GM21360 (cell line): Measurements from ENCODE around the gene SURF2.
"Not testable (repeated sequence)": the region's sequence is repeated elsewhere in the genome, so short reads cannot be mapped to it uniquely, and the experiment has no call there.

Source experiments
- ATAC-seq: cut with Tn5 transposase; IDR thresholded peaks from one replicate; pipeline ENCODE4 v1.9.1; 2021; ENCODE audit warnings: mild to moderate bottlenecking, moderate library complexity; ENCODE audit not compliant: unreplicated experiment

Gene SURF2

DNA sequence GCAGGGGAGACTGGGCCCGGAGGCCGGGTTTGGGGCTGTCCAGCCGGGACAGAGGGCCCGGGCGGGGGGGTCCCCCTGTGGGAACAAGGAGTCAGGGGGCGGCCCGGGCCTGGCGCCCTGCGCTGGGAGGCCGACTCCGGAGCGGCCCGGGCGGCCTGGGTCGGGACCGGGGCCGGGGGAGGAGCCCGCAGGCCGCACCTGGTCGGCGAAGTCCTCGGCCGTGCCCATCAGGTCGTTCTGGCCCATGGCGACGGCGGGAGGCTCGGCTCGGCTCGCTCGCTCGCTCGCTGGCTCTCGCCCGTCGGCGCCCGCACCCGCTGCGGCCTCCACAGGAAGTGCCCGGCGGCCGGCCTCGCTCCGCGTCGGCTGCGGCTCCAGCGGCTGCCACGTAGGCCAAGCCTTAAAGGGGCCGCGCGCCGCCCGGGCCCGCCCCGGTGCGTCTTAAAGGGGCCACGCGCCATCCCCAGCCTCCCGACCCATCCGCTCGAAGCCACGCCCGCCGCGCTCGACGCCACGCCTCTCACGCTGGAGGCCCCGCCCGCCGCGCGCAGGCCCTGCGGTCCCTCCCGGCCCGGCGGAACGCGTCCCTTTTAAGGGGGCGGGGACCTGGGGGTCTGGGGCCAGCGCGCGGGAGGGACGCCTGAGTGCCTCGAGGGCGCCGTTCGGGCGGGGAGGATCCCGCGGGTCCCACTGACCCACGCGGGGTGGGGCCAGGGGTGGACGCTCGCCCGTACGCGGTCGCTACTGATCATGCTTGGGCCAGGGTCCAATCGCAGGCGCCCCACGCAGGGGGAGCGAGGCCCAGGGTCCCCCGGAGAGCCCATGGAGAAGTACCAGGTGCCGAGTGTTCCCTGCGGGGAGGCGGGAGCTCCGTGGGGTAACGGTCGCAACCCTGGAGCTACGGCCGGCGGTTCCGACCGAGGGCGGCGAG lies 19.6 kb downstream of the SURF2 start, which contains the start of the genes STKLD1 and SURF4:
Gene STKLD1, plus strand, starts transcription at position 643 of the 931 bp plus-strand sequence. Its CDS starts 108 bp downstream, at position 751.
Gene SURF4, minus strand, starts transcription at position 337 of the 931 bp plus-strand sequence. Its CDS starts 91 bp downstream, at position 246.
- peak; percentile 90 for ATAC-seq

DNA sequence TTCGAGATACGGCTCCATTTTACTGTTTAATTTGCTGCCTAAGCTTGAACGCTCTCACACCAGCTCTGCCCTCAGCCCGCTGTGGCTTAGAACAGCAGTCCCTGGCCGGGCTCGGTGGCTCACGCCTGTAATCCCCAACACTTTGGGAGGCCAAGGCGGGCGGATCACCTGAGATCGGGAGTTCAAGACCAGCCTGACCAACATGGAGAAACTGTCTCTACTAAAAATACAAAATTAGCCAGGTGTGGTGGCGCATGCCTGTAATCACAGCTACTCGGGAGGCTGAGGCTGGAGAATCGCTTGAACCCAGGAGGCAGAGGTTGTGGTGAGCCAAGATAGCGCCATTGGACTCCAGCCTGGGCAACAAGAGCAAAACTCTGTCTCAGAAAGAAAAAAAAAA lies 20.9 kb downstream of the SURF2 start:
- not testable (repeated sequence) for ATAC-seq

DNA sequence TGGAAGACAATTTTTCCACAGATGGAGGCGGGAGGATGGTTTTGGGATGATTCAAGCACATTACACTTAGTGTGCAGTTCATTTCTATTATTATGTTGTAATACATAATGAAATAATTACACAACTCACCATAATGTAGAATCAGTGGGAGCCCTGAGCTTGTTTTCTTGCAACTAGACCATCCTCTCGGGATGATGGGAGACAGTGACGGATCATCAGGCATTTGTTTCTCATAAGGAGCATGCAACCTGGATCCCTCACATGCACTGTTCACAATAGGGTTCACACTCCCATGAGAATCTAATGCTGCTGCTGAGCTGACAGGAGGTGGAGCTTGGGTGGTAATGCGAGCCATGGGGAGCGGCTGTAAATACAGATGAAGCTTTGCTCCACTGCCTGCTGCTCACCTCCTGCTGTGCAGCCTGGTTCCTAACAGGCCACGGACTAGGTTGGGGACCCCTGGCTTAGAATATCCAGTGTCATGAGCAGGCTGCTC lies 21.4 kb downstream of the SURF2 start:
- no peak for ATAC-seq

DNA sequence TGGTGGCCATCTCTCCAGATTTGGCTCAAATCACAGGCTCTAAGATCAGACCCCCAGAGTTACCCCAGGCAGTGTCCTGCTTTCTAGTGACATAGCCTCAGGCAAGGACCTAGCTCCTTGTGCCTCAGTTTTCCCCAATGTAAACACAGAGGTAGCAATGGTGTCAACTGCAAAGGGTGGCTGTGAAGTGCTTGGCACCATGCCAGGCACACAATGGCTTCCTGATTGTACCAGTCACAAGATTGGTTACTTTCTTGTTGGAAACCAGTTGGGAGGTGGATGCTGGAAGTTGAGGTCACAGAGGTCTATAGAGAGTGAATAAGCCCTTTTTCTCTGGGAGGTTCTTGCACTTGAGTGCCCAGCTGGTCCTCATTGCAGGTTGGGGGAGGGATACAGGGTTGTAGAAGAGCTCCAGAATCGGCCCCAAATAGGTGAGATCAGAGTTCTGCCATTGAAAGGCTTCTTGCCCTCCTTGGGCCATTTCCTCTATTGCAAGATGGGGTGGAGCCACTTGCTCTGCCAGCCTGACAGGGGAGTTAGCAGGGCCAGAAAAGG lies 22.1 kb downstream of the SURF2 start:
- ATAC-seq: no peak

DNA sequence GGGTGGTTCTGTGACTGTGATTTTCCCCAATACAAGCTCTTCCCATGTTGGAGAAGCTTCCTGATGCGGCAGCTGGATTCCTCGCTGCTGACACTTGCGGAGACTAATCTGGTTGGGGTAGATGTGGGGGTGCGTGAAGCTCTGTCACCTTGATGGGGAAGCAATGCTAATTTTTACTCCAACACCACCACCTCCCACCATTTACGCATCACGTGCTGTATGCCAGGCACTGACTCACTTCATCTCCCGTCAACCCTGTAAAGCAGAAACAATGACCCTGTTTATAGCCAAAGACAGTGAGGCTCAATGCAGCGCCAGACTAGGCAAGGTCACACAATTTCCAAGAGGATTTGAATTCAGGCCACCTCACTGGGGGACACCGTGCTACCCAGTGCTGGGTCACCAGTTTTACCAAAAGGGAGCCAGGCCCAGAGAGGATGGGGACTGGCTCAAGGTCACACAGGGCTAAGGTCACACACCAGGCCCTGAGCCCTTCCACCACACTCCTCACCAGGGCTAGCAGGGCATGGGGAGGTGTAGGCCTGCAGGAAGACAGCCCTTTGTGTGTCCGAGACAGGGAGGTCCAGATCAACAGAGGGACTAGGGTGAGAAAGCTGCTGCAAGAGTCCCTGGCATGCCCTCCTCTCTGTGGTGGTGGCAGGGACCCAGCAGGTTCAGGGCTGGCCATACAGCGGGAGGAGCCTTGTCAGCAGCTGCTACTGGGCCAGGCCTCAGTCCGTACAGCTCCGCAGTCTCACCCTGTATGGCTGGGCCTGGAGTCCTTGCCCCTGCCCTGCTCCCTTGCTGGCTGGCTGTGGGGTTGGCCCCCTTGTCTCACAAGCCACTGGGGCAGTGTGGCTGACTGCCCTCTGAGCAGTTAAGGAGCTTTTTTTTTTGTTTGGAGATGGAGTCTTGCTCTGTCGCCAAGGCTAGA lies 23.1 kb downstream of the SURF2 start:
- ATAC-seq: no peak

DNA sequence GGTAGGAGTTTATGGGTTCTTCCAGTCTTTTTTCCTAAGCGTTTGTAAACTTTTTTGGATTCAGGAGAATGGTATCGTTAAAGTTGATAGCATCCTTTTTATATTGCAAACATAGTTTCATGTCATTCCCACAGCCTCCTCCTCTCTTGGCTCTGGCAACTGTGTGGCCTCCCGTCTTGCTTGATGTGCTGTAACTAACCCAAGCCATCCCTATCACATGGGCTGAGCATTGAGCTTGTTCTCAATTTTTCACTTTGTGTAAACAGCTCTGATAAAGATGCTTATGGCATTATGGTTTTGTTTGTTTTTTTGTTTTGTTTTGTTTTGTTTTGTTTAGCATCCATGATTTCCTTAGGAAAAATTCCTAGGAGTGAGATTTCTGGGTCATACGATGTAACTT lies 24.4 kb downstream of the SURF2 start:
- no peak for ATAC-seq

DNA sequence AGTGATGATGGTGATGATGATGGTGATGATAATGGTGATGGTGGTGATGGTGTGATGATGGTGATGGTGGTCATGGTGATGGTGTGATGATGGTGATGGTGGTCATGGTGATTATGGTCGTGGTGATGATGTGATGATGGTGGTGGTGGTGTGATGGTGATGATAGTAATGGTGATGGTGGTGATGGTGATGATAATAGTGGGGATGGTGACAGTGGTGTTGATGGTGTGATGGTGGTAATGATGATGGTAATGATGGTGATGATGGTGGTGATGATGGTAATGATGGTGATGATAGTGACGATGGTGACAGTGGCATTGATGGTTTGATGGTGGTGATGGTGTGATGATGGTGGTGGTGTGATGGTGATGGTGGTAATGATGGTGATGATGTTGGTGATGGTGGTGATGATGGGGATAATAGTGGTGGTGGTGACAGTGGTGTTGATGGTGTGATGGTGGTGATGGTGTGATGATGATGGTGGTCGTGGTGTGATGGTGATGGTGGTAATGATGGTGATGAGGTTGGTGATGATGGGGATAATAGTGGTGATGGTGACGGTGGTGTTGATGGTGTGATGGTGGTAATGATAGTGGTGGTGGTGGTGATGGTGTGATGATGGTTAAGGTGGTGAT lies 26.3 kb downstream of the SURF2 start:
- ATAC-seq: no peak

DNA sequence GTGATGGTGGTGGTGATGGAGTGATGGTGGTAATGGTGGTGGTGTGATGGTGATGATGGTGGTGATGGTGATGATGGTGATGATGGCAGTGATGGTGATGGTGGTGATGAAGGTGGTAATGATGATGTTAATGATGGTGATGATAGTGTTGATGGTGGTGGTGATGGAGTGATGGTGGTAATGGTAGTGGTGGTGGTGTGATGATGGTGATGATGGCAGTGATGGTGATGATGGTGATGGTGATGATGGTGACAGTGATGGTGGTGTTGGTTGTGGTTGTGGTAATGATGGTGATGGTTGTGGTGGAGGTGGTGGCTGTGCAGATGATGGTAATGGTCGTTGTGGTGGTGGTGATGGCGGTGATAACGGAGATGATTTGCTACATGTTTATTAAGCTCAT lies 27.1 kb downstream of the SURF2 start:
- no peak for ATAC-seq

DNA sequence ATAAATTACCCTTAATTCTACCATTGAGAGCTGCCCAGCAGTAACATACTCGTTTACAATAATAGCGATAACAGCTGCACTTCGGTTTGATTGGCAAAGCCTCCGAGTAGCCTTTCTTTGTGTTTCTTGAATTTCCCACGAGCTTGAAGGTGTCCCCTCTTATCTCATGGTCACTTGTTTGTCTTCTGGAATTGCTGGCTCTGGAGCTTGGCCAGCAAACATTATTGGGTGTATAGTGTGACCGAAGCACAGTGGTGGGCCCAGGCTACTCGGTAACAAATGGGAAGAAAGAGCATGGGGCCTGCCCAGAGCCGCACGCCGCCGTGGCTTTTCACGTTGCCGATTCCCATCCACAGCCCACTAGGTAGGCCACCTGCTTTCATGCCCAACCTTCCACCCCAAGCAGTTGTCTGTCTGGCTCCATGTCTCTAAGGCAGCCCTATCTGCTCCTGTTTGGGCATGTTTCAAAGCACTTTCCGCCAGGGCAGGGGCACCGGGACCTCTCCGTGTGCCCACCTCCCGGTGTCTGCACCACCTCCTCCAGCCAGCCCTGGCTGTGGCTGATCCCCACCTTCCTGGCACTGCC lies 28.5 kb downstream of the SURF2 start:
- ATAC-seq: no peak

DNA sequence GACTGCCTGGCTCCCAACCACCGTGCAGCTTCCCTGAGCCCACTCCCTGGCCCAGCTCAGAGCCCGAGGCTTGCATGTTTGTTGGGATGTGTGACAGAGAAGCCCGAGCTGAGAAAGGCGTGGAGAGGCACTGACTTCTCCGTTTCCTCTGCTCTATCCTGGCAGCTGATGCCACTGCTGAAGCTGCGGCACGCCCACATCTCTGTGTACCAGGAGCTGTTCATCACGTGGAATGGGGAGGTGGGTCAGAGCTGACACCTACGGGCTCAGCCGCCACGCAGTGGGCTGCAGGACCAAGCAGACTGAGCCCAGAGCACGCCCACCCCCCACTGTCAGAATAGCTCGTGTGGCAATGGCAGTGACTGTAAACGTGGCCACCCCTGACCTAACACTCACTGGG lies 29.1 kb downstream of the SURF2 start:
- no peak for ATAC-seq

DNA sequence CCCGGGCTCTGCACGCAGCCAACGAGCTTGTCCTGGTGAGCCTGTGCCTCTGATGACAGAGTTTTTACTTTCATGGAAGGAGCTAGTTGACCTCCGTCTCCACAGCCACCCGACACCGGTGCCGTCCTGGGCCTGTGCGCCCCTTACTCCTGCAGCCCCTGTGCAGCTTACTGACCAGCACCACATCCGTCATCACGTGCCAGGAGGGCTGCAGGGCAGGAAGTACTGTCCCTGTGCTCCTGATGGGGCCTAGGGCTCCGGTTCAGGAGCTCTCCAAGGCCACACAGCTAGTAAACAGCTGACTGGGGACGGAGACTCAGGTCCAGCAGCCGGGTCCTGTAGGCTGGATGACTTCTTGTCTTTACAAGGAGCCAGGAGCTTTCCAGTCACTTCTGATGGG lies 30.0 kb downstream of the SURF2 start:
- no peak for ATAC-seq

DNA sequence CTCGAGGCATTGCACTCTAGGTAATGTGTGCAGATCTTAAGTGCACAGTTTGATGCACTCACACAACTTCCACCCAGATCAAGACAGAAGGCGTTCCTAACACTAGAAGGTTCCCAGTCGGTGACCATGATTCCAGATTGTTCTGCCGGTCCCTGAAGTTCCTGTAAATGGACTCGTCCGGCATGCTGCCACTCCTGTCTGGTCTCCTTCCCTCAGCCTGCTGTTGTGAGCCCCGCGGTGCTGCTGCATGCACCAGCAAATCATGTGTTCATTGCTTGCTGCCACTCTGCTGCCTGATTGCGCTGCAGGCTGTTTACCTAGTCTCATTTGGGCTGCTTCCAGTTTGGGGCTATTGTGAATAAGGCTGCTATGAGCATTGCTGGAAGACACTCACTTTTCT lies 31.3 kb downstream of the SURF2 start:
- no peak for ATAC-seq

DNA sequence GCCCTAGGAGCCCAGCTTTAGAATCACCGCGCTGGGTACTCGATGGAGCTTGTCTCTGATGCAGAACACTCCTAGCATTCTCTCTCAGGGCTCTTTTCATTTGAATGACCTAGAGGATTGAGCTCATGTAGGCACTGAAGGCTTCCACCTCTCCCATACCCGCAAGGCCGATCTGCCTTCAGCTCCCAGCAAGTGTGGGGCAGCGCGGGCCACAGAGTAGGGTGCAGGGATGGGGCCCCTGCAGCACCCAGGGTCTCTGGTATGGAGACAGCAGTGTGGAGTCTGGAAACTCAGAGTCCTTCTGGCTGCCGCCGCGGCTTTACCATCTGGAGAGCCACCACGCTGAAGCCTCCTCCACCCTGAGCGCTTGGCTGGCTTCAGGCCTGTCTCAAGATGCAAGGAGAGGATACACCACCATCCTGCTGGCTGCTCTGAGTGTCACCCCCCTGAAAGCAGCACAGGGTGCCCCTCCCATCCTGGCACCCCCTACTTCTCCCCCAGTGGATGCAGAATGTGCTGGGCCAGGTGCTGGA lies 32.7 kb downstream of the SURF2 start:
- ATAC-seq: no peak

DNA sequence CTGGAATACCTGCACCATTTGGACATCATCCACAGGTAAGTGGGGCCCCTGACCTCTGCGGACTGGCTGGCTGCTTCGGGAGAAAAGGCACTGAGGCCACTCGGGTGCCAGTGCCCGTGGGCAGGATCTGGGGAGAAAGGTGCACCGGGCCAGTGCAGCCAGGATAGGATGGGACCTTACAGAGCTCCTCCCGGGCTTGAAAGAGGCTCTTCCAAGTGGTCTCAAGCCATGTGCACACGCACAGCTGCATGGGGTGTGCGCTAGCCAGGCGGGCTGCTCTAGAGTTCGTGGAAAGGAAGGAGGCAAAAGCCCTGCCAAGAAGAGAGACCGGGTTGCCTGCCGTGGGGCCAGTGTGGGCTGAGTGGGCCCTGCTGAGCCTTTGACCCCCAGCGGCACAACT lies 33.2 kb downstream of the SURF2 start:
- ATAC-seq: no peak

DNA sequence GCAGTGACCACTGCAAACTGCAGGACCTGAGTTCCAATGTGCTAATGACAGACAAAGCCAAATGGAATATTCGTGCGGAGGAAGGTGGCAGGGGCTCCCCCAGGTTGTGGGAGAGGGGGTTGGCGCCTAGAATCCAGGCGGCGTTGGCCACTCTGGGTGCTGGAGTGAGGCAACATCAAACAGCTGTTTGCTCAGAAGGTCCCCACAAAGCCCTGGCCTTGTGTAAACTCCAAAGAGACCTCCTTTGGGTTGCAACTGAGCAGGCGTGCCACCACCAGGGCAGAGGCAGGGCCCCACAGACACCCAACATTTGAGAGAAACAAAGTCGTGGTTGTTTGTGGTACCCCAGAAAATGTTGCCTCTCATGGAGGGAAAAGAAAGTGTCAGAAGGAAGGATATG lies 34.4 kb downstream of the SURF2 start:
- no peak for ATAC-seq

DNA sequence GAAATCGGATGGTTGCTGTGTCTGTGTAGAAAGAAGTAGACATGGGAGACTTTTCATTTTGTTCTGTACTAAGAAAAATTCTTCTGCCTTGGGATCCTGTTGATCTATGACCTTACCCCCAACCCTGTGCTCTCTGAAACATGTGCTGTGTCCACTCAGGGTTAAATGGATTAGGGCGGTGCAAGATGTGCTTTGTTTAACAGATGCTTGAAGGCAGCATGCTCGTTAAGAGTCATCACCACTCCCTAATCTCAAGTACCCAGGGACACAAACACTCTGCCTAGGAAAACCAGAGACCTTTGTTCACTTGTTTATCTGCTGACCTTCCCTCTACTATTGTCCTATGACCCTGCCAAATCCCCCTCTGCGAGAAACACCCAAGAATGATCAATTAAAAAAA lies 35.1 kb downstream of the SURF2 start:
- not testable (repeated sequence) for ATAC-seq

DNA sequence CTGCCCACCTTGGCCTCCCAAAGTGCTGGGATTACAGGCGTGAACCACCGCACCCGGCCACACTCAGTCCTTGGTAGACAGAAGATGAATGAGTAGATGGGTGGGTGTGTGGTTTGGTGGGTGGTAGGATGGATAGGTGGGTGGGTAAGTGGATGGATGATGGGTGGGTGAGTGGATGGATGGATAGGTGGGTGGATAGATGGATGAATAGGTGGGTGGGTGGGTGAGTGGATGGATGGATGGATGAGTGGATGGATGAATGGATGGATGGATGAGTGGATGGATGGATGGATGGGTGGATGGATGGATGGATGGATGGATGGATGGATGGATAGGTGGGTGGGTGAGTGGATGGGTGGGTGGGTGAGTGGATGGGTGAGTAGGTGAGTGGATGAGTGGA lies 36.0 kb downstream of the SURF2 start:
- ATAC-seq: not testable (repeated sequence)

DNA sequence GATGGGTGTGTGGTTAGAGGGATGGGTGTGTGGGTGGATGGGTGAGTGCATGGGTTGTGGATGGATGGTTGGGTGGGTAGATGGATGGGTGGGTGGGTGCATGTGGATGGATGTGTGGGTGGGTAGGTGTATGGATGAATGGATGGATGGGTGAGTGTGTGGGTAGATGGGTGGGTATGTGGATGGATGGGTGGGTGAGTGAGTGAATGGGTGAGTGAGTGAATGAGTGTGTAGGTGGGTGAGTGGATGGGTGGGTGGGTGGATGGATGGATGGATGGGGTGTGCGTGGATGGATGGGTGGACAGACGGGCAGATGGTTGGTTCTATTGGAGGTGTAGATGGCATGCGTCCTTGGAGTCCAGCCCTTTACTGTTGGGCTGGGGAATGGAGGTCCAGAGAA lies 37.0 kb downstream of the SURF2 start:
- no peak for ATAC-seq

DNA sequence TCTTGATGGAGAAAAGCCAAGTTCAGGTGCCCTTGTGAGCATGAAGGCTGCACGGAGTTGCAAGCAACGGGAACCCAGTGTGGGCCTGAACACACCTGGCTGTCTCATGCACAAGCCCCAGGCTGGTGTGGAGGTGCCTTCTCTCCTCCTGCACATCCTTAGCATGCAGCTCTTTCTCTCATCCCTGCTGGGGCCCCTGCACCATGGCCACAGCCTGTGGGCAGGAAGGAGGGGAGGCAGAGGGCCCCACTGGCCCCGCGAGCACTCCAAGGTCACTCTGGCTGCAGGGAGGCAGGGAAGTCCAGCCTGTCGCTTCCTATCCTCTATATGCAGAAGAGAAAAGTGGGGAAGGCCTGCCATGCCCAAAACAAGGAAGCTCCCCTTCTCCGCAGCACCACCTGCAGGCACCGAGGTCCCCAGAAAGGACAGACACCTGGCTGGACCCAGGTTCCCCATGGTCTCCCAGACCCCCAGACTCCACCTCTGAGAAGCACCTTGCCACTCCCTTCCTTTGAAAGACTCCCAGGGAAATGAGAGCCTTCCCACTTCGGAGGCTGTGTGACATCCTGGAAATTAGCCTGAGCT lies 38.4 kb downstream of the SURF2 start:
- no peak for ATAC-seq

DNA sequence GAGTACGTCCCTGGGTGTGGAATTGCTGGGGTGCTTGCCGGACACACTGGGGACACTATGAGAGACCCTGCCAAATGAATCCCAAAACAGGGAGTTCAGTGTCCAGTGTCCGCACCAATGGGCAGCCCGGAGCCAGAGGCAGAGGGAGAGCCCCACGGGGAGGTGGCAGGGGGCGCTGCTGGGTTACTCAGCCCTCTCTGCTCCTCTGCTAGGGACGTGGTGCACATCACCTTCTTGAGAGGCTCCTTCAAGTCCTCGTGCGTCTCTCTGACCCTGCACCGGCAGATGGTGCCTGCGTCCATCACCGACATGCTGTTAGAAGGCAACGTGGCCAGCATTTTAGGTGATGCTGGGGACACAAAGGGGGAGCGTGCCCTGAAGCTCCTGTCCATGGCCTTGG lies 40.6 kb downstream of the SURF2 start:
- ATAC-seq: no peak
